Gastroesophageal sphincter (tissue), 3 donors: Measurements from ENCODE around the gene SIRT2.

ENCODE experiments used
- CTCF ChIP-seq, 4 experiments: fragments of 200-600 bp in 2 of 4; fragments of 450-650 bp in 2 of 4; sonication (generic) in 1 of 4; IDR thresholded peaks; one replicate each; pipeline ENCODE4 v1.5.1; 2017 to 2019; ENCODE audit warnings: antibody characterized with exemption in 4 of 4, mild to moderate bottlenecking in 2 of 4, moderate library complexity in 2 of 4
- EP300 ChIP-seq: sonication (generic); formaldehyde crosslinking; IDR thresholded peaks from one replicate; pipeline ENCODE4 v1.6.1; 2017; ENCODE audit warnings: antibody characterized with exemption, mild to moderate bottlenecking
- POLR2AphosphoS5 ChIP-seq: sonication (generic); formaldehyde crosslinking; IDR thresholded peaks from one replicate; pipeline ENCODE4 v1.6.1; 2017; ENCODE audit warnings: antibody characterized with exemption

- TF ChIP-seq CTCF (IDR thresholded peaks at IDR 0.05), result no peak
- TF ChIP-seq EP300, result no peak
- no peak for TF ChIP-seq POLR2AphosphoS5
These were observed 32.1 kb downstream of the SIRT2 start for GRCh38 chr19:38867171-38867780.
